ENCODE data around the gene CHRM4.
A peak's percentile ranks its signal among the peaks of the same experiment; 100 is the strongest.

Gene CHRM4

DNA sequence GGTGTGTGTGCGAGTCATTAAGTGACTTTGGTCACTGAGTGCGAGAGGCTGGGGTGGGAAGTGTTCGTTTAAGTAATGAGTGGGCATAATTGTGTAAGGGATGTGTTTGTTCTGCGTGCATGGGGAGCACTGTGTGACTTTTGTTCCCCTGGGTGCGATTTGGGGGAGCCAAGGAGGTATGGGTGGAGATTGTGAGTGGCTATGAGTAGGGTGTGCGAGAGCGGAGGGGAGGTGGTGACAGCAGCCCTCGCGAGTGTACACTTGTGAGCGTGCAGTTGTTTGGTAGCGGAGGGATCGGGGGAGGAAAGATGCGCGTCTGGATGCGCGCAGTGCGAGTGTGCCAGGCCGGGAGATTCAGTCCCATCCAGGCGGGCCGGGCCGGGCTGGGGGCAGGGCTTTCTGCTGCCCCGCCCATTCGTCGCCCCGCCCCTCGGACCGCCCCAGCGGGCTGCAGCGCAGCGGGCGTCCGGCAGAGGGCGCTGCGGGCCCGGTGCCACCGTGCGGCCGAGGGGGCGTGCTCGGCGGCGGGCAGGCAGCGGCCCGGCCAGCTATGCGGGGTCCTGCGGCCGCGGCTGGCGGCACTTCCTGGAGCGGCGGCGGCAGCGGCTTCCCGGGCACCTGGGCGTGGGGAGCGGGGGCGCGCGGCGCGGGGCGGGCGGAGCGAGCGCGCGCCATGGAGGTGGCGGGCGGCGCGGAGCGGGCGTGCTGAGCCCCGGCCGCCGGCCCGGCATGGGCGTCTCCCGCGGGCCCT, 44.5 kb downstream of the CHRM4 start, which contains the start of gene DGKZ:
TSS of gene DGKZ (plus strand) at position 578 of the 751 bp plus-strand sequence. CDS start 197 bp downstream, outside the sequence.
- peak; percentile 48 for DNase-seq

DNA sequence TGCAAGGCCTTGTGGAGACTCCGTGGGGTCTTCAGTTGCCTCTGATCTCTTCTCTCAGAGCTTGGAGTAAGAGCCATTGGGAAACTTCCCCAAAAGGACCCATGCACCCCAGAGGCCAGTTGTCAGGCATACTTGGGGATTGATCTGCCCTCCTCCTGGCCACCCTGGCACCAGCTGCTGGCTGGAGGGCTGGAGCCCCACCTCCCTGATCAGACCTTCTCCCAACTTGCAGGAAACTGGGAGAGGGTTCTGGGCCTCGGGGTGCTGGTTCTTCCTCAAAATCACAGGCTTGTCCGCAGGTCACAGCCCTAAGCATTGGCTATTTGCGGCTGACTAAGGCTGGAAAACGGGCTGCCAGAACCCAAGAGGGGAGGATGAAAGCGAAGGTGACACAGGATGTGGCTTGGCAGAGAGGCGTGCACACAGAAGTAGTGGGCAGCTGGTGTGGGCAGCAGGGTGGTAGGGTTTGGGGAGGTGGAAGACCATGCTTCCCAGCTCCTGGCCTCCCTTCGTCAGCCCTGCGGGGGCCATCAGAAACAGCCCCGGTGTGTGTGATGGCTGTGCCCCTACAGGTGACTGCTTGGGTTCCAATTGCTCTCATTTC, 45.6 kb downstream of the CHRM4 start:
- no peak for DNase-seq

DNA sequence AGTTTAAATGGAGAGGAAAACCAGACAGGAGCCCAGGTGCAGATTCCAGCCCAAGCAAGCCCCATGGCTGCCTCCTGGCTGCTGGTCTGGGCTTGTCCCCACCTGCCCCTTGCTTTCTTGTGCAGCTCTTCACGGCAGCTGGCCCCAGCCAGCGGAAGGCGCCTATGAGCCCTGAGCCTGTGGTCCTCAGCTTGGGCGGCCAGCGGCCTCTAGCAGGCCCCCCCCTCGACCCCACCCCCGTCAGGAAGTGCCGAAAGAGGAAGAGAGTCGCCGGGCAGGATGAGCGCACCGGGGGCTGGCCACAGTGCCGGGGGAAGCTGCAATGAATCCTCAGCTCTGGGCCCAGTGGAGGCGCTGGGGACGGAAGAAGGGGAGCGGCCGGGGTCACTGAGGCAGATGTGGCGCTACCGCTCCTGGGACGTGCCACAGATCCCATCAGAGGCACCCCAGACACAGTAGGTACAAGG, 46.4 kb downstream of the CHRM4 start:
- no peak for DNase-seq

DNA sequence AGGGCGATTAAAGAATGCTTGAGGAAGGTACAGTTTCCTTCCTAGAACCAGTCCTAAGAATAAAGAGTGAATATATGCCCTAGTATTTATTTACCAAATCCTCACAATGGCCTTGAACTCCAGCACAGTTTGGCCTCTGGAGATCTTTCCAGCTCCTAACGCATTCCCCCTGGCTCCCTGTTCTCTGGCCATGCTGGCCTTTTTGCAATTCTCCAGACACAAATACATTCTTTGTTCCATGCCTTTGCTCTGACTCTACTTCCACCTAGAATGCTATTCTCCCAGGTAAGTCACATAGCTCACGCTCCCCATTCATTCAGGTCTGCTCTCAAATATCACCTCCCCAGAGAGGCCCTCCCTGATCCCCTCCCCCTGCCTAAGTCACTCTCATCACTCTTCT, 48.1 kb downstream of the CHRM4 start:
- DNase-seq, result no peak

DNA sequence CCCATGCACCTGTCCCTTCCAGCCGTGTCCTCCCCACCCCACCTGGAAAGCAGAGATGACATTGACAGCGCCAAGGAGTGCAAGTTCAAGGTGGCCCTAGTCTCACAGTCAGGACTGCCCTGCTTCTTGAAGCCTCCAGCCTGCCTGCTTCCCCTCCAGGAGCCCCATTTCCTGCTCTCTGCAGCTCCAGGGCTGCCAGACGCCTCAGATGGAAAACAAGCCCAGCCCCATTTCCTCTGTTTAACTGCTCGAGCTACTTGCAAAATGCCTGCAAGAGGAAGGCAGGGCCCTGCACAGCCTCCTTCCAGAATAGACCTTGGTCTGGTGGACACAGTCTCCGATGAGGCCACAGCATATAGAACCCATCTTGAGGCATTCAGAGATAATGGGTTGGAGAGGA, 49.3 kb downstream of the CHRM4 start:
- no peak for DNase-seq

DNA sequence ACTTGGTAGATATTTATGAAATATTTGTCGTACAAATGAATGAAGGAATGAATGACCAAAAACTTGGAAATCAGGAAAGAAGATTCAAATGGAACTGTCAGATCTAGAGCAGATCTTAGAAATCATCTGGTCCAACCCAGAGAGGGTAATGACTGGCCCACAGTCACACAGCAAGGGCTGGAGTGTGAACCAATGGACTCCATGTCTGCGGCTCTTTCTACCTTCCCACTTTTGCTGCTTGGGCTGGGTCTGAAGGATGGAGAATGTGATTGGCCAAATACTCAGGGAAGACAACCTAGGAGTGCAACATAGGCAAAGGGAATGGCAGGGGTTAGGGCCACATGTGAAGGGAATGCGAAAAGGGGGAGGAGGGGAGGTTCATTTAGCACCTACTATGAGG, 50.1 kb downstream of the CHRM4 start:
- DNase-seq, result no peak

DNA sequence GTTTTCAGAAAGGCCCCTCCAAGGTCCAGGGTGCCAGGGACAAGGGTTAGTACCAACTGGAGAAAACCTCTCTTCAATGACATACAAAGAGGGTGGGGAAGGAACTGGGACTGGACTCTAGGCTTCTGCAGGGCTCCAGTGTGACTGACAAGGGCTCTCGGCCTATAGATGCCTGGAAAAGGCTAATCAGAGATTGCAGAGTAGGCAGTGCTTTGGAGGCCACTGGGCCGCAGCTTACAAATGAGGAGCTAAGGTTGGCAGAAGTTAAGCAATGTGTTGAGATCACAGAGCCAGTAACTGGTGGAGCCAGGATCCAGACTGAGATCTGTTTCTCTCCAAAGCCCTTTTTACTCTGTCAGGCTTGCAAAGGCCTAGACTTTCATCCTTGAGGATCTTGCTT, 51.8 kb downstream of the CHRM4 start:
- no peak for DNase-seq

DNA sequence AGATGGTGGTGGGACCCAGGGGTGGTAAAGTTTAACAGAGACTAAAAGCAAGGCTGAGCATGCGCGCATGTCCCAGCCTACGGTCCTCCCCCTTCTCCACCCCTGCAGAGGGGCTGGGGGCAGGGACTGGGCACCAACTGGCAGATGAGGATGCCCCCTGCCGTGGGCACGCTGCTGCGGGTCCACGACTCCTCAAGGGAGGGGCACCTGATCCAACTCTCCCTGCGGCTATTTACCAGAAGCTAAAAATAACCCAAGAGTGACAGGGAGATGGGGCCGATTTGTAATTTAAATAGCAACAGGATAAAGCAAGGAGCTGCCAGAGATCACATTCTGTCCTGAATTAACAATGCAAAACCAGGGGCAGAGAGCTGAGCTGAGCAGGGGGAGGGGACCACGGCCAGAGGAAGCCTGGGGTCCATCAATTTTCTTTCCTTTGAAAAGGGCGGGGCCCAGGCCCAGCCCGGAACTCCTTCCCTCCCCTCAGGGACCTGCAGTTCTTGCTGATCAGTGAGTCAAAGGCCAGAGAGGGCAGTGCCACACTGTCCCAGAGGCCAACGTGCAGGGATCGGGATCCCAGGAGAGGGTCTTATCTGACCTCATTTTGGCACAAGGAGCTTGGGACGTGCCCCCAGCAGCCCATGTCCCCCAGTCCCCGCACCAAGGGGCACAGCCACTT, 52.4 kb downstream of the CHRM4 start:
- no peak for DNase-seq

DNA sequence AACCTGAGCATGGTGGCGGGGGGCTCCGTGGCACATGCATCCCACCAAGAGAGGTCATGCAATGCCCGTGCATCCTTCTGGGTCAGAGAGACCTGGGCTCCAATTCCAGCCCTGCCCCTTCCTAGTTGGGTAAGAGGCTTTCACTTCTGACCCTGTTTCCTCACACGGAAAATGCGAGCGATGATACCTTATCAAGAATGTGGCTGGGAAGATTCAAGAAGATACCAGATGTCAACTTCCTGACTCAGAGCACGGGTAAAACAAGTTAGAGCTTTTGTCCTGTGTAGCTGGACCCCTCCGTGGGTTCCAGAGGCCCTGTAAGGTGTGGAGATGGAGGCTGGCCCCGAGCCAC, 53.0 kb downstream of the CHRM4 start:
- DNase-seq, result no peak

DNA sequence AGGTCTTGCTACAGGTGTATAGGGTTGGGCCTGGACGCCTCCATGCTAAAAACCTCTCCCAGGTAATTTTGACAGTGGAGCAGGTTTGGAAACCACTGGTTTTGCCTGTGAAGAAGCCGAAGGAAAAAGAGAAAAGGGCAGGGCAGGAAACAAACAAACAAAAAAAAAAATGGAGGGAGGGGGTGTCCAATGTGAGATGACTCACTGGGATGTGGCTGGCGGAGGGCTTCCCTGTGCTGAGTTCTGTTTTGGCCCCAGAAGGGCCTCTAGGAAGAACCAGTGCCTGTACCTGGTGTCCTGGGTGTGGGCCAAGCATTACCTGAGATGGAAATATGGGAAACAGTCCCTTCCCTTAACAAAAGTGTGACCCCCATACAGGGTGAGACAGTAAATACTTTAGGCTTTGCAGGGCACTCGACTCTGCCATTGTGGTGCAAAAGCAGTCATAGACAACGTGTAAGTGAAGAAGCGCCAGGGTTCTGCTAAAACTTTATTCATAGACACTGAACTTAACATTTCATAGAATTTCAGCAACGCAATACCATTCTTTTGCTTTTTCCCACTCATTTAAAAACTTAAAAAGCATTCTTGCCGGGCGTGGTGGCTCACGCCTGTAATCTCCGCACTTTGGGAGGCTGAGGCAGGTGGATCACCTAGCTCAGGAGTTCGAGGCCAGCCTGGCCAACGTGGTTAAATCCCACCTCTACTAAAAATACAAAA, 53.8 kb downstream of the CHRM4 start:
- DNase-seq, result no peak

DNA sequence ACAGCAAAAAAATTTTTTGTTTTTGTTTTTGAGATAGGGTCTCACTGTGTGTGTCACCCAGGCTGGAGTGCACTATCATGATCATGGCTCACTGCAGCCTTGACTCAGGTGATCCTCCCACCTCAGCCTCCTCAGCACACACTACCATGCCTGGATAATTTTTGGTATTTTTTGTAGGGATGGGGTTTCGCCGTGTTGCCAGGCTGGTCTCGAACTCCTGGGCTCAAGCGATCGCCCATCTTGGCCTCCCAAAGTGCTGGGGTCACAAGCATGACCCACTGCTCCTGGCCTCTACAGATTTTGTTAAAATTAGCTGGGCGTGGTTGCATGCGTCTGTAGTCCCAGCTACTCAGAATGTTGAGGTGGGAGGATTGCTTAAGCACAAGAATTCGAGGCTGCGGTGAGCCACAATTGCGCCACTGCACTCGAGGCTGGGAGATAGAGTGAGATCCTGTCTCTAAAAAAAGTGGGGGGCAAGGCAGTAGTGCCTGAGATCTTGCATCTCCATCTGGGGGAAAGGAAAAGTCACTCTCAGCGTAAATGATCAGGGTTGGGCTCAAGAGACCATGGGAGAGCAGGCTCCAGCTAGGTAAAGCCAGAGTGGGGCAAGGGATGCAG, 54.9 kb downstream of the CHRM4 start:
- no peak for DNase-seq

DNA sequence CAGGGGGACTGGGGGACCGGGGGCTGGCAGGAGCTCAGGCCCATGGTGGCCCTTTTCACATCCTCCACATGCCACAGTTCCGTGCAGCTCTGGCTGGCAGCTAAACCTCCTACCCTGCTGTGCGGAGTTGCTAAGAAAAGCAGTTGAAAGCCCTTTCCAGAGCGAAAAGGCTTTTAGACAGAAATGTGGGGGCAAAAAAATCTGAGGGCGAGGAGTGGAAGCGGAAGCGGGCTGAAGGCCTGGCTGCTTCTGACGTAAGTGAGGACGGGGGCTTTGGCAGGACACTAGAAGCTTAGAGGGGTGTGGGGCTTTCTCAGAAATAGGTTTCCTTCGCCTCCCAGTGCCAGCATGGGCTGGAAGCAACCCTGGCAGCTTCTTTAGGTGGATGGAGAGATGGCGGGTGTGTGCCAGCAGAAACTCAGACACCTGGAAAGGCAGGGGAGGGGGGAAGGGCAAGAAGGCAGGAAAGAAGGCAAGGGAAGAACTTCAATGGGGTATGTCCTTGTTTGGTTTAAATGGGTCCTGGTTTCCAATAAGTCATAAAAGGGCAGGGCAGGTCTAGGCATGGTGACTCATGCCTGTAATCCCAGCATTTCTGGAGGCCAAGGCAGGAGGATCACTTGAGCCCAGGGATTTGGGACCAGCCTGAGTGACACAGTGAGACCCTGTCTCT, 55.5 kb downstream of the CHRM4 start:
- DNase-seq, result no peak

DNA sequence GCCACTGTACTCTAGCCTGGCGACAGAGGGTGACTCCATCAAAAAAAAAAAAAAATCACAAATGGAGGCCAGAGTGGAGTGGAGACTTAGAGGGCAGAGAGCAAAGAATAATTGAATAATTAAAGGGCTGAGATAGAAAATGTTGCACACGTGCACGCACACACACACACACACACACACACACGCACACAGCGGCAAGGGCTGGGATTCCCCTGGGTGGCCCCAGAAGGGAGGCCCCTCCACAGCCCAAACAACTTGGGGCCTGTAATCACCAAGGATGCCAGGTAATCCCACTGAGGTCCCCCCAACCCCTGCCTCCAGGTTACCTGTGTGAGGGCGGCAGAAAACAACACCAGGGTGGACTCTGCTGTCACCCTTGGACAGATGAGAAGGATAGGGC, 56.3 kb downstream of the CHRM4 start:
- no peak for DNase-seq

DNA sequence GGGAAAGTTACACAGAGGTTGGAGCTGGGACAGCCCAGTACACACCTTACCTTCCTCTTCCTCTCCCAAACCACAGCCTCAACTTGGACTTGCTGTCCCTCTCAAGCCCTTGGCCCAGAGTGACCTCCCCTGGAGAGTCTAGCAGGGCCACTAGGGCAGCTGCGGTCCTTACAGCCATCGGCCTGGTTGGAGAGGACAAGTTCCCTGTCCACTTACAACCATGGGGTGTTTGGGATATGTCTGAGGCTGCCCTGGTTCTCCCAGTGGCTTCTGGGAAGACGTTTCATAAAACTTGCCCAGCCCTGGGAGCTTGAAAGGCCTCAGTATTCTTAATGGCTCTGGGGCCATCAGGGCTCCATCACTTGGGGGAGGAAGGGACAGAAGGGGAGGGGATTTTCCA, 57.4 kb downstream of the CHRM4 start:
- DNase-seq, result no peak
